Left lung (tissue), 10 donors: ENCODE measurements around the gene ZBTB8B. TPM values are rescaled to one million over a fixed set of nuclear protein-coding genes. Genes with fewer than 3 reads are reported as not detected.
"Not testable (repeated sequence)": the region's sequence is repeated elsewhere in the genome, so short reads cannot be mapped to it uniquely, and the experiment has no call there.

Experiments
- ATAC-seq: fragments of 200-7000 bp; cut with Tn5 transposase; one replicate; pipeline ENCODE4 v1.9.1; 2020; ENCODE audit warnings: moderate library complexity
- DNase-seq, 4 donors: peaks; one replicate each; pipeline ENCODE4 v3.0.0-alpha.2; 2013 to 2020
- H3K27ac ChIP-seq, 2 donors: fragments of 200-600 bp; sonication (generic) in 1 of 2; one replicate each; pipeline versions ENCODE4 v1.5.0 to v1.8.0; 2020 to 2021
- H3K27me3 ChIP-seq, 2 donors: fragments of 200-600 bp; sonication (generic) in 1 of 2; one replicate each; pipeline versions ENCODE4 v1.5.0 to v1.8.0; 2020 to 2021
- H3K36me3 ChIP-seq, 2 donors: fragments of 200-600 bp; sonication (generic) in 1 of 2; one replicate each; pipeline versions ENCODE4 v1.5.0 to v1.8.0; 2020 to 2021
- H3K4me1 ChIP-seq, 2 donors: fragments of 200-600 bp; one replicate each; pipeline ENCODE4 v1.8.0; 2021
- H3K4me3 ChIP-seq, 2 donors: fragments of 200-600 bp; sonication (generic) in 1 of 2; one replicate each; pipeline versions ENCODE4 v1.5.0 to v1.8.0; 2020 to 2021; ENCODE audit warnings: mild to moderate bottlenecking in 1 of 2
- H3K9me3 ChIP-seq, 2 donors: fragments of 200-600 bp; sonication (generic) in 1 of 2; one replicate each; pipeline versions ENCODE4 v1.5.0 to v1.8.0; 2020 to 2021
- intact Hi-C, 2 donors: fragments of 100-400 bp; cut with DNase I; formaldehyde crosslinking; loops; one replicate each; pipeline versions ENCODE4 v1.11.2 to v1.14.2; 2022
- polyA plus RNA-seq, 6 donors: library from polyadenylated mRNA; unstranded; fragments of 120-200 nt; gene quantifications; one replicate each; pipeline ENCODE4 v1.2.1, GENCODE V29; 2013; ENCODE audit not compliant: insufficient read length in 6 of 6
- total RNA-seq, 2 donors: library from RNA; stranded (reverse); fragmentation: NEBNext Ultra II Directional; extraction: Animal tissue kit (Norgen Biotek cat#: 25700); gene quantifications; one replicate each; pipeline ENCODE4 v1.2.1, GENCODE V29; 2021
- TF ChIP-seq, protein P1 (sequence below), 2 donors: fragments of 200-600 bp; sonication (generic) in 1 of 2; IDR thresholded peaks; one replicate each; pipeline versions ENCODE4 v1.5.0 to v1.8.0; 2021; ENCODE audit warnings: antibody characterized with exemption in 2 of 2
- donor health status: DM: no; HTN: yes; CAD: no.
- donor health status: DM: no; HTN: no; CAD: no.

ZBTB8B gene
- total and polyA plus RNA-seq, 8 donors = 0.03 to 2.0 (median 1.4) TPM

DNA sequence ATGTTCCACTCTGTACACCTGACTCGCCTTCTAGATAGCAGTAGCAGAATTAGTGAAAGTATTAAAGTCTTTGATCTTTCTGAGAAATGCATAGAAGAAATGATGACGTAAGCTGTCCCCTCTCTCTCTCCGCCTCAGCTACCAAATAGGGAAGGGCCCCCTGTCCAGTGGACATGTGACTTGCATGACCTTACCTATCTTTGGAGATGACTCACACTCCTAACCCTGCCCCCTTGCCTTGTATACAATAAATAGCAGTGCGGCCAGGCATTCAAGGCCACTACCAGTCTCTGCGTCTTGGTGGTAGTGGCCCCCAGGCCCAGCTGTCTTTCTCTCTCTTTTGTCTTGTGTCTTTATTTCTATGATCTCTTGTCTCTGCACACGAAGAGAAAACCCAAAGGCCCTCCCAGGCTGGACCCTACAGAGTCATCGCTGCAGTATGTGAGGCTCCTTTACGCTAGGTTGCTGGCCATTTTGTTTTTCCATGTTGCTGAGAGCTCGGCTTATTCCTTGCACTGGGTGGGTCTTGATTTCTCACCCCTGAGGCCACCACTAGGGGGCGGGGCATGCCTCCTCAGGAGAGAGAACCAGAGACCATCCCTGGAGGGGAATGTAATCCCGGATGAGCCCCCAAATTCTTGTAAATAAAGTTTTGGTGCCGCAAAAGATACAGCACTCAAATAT, 16.0 kb upstream of the ZBTB8B start:
- H3K4me1 ChIP-seq = no peaks in the 10 kb centered on the region
- no peak for ATAC-seq
- no peak overlapping the region for H3K4me3 ChIP-seq
- H3K36me3 ChIP-seq = no peaks in the 10 kb centered on the region
- intact Hi-C loops = no loop called here
- DNase-seq = no peak
- TF ChIP-seq, protein P1, sequence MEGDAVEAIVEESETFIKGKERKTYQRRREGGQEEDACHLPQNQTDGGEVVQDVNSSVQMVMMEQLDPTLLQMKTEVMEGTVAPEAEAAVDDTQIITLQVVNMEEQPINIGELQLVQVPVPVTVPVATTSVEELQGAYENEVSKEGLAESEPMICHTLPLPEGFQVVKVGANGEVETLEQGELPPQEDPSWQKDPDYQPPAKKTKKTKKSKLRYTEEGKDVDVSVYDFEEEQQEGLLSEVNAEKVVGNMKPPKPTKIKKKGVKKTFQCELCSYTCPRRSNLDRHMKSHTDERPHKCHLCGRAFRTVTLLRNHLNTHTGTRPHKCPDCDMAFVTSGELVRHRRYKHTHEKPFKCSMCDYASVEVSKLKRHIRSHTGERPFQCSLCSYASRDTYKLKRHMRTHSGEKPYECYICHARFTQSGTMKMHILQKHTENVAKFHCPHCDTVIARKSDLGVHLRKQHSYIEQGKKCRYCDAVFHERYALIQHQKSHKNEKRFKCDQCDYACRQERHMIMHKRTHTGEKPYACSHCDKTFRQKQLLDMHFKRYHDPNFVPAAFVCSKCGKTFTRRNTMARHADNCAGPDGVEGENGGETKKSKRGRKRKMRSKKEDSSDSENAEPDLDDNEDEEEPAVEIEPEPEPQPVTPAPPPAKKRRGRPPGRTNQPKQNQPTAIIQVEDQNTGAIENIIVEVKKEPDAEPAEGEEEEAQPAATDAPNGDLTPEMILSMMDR (IDR thresholded peaks at IDR 0.05) = no peak
- H3K27me3 ChIP-seq = peaks cover 0 to 18% of the 10 kb centered on the region in 2 donors
- no peak overlapping the region for H3K27ac ChIP-seq
- H3K9me3 ChIP-seq = peaks cover 0 to 10% of the 10 kb centered on the region in 2 donors

DNA sequence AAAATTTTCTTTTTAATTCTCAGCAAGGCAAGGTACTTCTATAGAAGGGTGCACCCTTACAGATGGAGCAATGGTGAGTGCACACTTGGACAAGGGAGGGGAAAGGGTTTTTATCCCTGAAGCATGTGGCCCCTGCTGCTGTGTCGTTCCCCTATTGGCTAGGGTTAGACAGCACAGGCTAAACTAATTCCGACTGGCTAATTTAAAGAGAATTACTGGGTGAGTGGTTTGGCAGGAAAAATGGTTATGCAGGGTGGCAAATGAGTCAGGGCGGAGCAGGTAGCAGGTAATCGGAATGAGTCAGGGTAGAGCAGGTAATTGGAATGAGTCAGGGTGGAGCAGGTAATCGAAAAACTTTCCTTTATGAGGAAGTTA, 15.4 kb upstream of the ZBTB8B start:
- intact Hi-C loops, H3K4me3 ChIP-seq, H3K36me3 ChIP-seq, ATAC-seq, H3K27ac ChIP-seq, DNase-seq, H3K4me1 ChIP-seq: not testable (repeated sequence)
- H3K9me3 ChIP-seq = peaks cover 0 to 10% of the 10 kb centered on the region in 2 donors
- peaks cover 0 to 21% of the 10 kb centered on the region in 2 donors for H3K27me3 ChIP-seq

DNA sequence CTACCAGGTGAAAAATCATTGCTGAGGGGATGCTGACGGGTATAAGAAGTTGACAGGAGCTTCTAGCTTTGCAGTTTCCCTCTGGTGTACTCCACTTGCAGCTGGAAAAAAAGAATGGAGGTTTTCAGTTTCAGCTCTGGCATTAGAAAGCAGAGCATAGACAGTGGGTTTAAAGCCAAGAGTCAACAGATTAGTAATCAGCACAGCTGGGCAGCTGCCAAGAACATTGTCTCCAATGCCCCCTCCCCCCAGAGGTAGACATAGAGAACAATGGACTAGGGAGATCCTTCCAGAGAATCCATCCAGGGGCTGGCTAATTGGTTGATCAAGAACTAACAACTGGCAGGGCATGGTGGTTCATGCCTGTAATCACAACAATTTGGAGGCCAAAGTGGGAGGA, 10.1 kb upstream of the ZBTB8B start:
- H3K4me3 ChIP-seq = no peak overlapping the region
- intact Hi-C loops = no loop called here
- TF ChIP-seq, protein P1 (IDR thresholded peaks at IDR 0.05) = no peak
- no peak overlapping the region for H3K27ac ChIP-seq
- H3K36me3 ChIP-seq = no peaks in the 10 kb centered on the region
- H3K27me3 ChIP-seq = peaks cover 0 to 11% of the 10 kb centered on the region in 2 donors
- DNase-seq (no peak), ATAC-seq (no peak)
- no peaks in the 10 kb centered on the region for H3K4me1 ChIP-seq
- H3K9me3 ChIP-seq = peaks cover 0 to 23% of the 10 kb centered on the region in 2 donors

DNA sequence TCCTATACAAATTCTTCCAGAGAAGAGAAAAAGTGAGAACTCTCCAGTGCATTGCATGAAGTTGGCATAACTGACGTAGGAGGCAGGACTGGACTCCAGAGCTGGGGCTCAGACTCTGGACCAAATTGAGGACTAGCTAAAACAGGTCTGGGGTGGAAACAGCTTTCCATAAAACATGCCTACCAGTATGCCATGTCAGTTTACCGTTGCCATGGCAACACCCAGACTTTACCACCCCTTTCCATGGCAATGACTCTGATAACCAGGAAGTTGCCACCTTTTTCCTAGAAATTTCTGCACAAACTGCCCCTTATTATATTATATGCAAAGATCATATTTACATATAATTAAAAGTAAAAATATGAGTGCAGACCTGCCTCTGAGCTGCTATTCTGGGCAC, 8.9 kb upstream of the ZBTB8B start:
- ATAC-seq = no peak
- peaks cover 0 to 25% of the 10 kb centered on the region in 2 donors for H3K9me3 ChIP-seq
- DNase-seq = no peak
- peaks cover 0 to 11% of the 10 kb centered on the region in 2 donors for H3K27me3 ChIP-seq
- TF ChIP-seq, protein P1 (IDR thresholded peaks at IDR 0.05) = no peak
- H3K27ac ChIP-seq = no peak overlapping the region
- H3K36me3 ChIP-seq = no peaks in the 10 kb centered on the region
- no peaks in the 10 kb centered on the region for H3K4me1 ChIP-seq
- intact Hi-C loops = no loop called here
- H3K4me3 ChIP-seq = no peak overlapping the region

DNA sequence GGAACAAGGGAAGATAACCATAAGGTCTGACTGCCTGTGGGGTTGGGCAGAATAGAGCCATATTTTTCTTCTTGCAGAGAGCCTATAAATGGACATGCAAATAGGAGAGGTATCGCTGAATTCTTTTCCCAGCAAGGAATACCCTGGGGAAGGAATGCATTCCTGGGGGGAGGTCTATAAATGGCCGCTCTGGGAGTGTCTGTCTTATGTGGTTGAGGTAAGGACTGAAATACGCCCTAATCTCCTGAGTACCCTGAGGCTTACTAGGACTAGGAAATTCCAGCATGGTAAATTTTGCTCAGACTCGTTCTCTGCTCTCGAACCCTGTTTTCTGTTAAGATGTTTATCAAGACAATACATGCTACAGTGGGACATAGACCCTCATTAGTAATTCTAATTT, 6.1 kb upstream of the ZBTB8B start:
- H3K4me1 ChIP-seq, H3K4me3 ChIP-seq, ATAC-seq, H3K27ac ChIP-seq, H3K36me3 ChIP-seq, intact Hi-C loops, DNase-seq: not testable (repeated sequence)
- Histone ChIP-seq H3K27me3 (peaks cover 0 to 19% of the 10 kb centered on the region in 2 donors), H3K9me3 (peaks cover 0 to 25% of the 10 kb centered on the region in 2 donors)

DNA sequence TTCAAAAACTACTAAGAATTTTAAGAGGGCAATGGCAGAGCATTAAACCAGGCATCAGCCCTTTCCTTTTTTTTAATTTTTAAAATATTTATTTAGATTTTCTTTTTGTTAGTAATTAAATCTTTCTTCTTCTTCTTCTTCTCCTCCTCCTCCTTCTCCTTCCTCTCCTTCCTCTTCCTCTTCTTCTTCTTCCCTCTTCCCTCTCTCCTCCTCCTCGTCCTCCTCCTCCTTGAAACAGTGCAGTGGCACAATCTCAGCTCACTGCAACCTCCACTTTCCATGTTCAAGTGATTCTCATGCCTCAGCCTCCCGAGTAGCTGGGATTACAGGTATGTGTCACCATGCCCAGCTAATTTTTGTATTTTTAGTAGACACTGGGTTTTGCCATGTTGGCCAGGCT, 1.9 kb upstream of the ZBTB8B start:
- H3K27ac ChIP-seq, DNase-seq, H3K4me3 ChIP-seq, ATAC-seq, H3K36me3 ChIP-seq, intact Hi-C loops: not testable (repeated sequence)
- peaks cover 0 to 20% of the 10 kb centered on the region in 2 donors for H3K9me3 ChIP-seq
- peaks cover 25 to 56% of the 10 kb centered on the region in 2 donors for H3K27me3 ChIP-seq
- peaks cover 8 to 12% of the 10 kb centered on the region in 2 donors for H3K4me1 ChIP-seq
